Activated CD8-positive, alpha-beta T cell treated with anti-CD3 and anti-CD28 coated beads for 36 hours (primary cell): ENCODE measurements around the gene FILIP1L. TPM values are rescaled to one million over a fixed set of nuclear protein-coding genes. Genes with fewer than 3 reads are reported as not detected.

Experiments used
- ATAC-seq: fragments of 200-7000 bp; cut with Tn5 transposase; one replicate; pipeline ENCODE4 v1.10.0; 2021; ENCODE audit warnings: mild to moderate bottlenecking, moderate library complexity
- CTCF ChIA-PET: fragments of 350-600 bp; sonication (Branson Sonifier 250); formaldehyde crosslinking; loops from one replicate; lab custom pipeline; 2021; ENCODE audit warnings: antibody characterized with exemption; lab: Charles Lee
- POLR2A ChIA-PET: fragments of 350-600 bp; sonication (Branson Sonifier 250); formaldehyde crosslinking; loops from one replicate; lab custom pipeline; 2021; ENCODE audit warnings: antibody characterized with exemption; lab: Charles Lee
- DNase-seq: peaks from one replicate; pipeline ENCODE4 v3.0.0-alpha.2; 2020
- H3K27ac Mint-ChIP-seq: one replicate; pipeline ENCODE4 v1.8.0; 2021; ENCODE audit warnings: mild to moderate bottlenecking, mixed read lengths
- H3K27me3 Mint-ChIP-seq: one replicate; pipeline ENCODE4 v1.8.0; 2021; ENCODE audit warnings: mixed read lengths
- H3K36me3 Mint-ChIP-seq: one replicate; pipeline ENCODE4 v1.8.0; 2021; ENCODE audit warnings: low read depth, mixed read lengths
- H3K4me1 Mint-ChIP-seq: one replicate; pipeline ENCODE4 v1.8.0; 2021; ENCODE audit warnings: low read depth, mixed read lengths
- H3K4me3 Mint-ChIP-seq: one replicate; pipeline ENCODE4 v1.8.0; 2021; ENCODE audit warnings: mild to moderate bottlenecking, moderate library complexity, mixed read lengths
- H3K9me3 Mint-ChIP-seq: one replicate; pipeline ENCODE4 v1.8.0; 2021; ENCODE audit warnings: mixed read lengths
- CTCF ChIP-seq: fragments of 200-600 bp; IDR thresholded peaks from one replicate; pipeline ENCODE4 v1.8.0; 2022; ENCODE audit warnings: antibody characterized with exemption, mild to moderate bottlenecking
- intact Hi-C: fragments of 100-400 bp; cut with micrococcal nuclease; formaldehyde crosslinking; loops from one replicate; pipeline ENCODE4 v1.10.0; 2022
- total RNA-seq, 2 experiments: library from RNA; stranded (reverse); gene quantifications; one replicate each; pipeline ENCODE4 v1.2.3, GENCODE V29; 2021

FILIP1L gene
- total RNA-seq, 2 experiments from 2014 or later: 0.11 to 0.13 TPM

GRCh38 chr3:99859825-99860224 lies 254.5 kb downstream of the FILIP1L start:
- H3K4me1 Mint-ChIP-seq: peaks cover 2% of the 10 kb centered on the region
- intact Hi-C loops: no loop called here
- H3K4me3 Mint-ChIP-seq: no peak overlapping the region
- ATAC-seq: no peak
- TF ChIP-seq CTCF: no peak
- POLR2A ChIA-PET: no interaction called here
- peaks cover 14% of the 10 kb centered on the region for H3K36me3 Mint-ChIP-seq
- CTCF ChIA-PET: interaction anchor here (1.2 to 2.5 kb wide), 7 partner anchors 8 to 209 kb away, joined by 3 to 11 read pairs (median 4); no protein-coding TSS in a partner anchor
- H3K27ac Mint-ChIP-seq: no peak overlapping the region
- no peaks in the 10 kb centered on the region for H3K27me3 Mint-ChIP-seq
- no peak for DNase-seq
- H3K9me3 Mint-ChIP-seq: no peaks in the 10 kb centered on the region

GRCh38 chr3:99858469-99858868 lies 255.8 kb downstream of the FILIP1L start:
- peaks cover 14% of the 10 kb centered on the region for H3K36me3 Mint-ChIP-seq
- H3K4me1 Mint-ChIP-seq: peaks cover 4% of the 10 kb centered on the region
- no peak for TF ChIP-seq CTCF
- ChIA-PET POLR2A (no interaction called here), CTCF (interaction anchor here (1.2 to 2.5 kb wide), 3 partner anchors 9 to 396 kb away, joined by 3 to 11 read pairs (median 3); no protein-coding TSS in a partner anchor)
- H3K9me3 Mint-ChIP-seq: no peaks in the 10 kb centered on the region
- intact Hi-C loops: no loop called here
- ATAC-seq (no peak), DNase-seq (no peak)
- no peak overlapping the region for H3K27ac Mint-ChIP-seq
- H3K27me3 Mint-ChIP-seq: no peaks in the 10 kb centered on the region
- H3K4me3 Mint-ChIP-seq: no peak overlapping the region

DNA sequence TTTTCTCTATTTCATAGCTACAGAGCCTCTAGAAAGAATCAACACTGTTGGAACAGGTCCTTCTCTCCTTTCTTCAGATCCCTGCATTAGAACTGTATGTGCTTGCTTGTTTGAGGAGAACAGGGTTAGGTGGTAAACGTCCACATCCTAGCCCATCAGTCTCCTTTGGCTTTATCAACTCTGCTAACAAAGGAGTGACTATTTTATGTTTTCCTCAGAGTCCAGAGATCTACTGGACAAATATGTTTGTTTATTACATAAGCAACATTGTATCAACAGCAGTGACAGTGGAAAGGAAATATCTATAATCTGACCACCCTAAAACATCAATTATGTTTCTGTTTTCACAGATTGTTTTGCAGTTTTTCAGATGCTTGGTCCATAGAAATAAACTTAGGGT lies 257.0 kb downstream of the FILIP1L start:
- ATAC-seq: no peak
- H3K9me3 Mint-ChIP-seq: no peaks in the 10 kb centered on the region
- H3K4me1 Mint-ChIP-seq: peaks cover 4% of the 10 kb centered on the region
- CTCF ChIA-PET: interaction anchor here (0.7 kb wide), 1 partner anchor 38 kb away, joined by 4 read pairs; no protein-coding TSS in a partner anchor
- intact Hi-C loops: no loop called here
- POLR2A ChIA-PET: no interaction called here
- no peak for TF ChIP-seq CTCF
- DNase-seq: no peak
- no peaks in the 10 kb centered on the region for H3K27me3 Mint-ChIP-seq
- no peak overlapping the region for H3K27ac Mint-ChIP-seq
- peaks cover 8% of the 10 kb centered on the region for H3K36me3 Mint-ChIP-seq
- no peak overlapping the region for H3K4me3 Mint-ChIP-seq

DNA sequence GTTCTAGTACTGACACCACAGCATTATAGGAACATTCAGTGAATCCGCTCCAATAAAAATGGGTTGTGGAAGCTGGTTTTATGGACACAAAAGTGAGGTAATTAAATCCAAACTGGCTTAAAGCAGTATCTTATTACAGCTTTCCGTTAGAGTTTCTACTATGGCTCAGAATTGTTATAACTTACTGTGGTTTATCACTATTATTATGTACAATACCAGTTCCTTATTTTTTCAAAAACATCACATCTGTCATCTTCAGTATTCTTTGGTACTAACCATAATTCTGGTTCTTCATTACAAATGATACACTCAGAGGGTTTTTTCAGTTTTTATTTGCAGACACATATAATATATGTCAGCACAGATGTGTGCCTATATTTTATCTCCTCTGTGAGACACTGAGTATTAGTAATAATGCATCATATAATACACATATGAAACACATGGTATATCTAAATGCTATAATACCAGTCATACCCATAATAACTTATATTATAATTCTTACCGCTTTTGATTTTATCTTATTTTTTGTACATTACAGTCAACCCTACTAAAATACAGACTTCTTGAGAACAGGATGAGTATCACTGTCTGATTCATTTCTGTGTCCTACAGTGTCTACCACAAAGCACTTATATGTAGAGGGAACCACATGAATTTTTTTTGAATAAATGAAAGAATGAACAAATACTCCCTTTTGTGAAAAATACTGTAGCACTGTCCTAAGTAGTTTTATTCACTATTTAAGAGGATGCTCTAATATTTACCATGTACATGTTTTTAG lies 257.7 kb downstream of the FILIP1L start:
- TF ChIP-seq CTCF: no peak
- H3K27ac Mint-ChIP-seq: no peak overlapping the region
- ChIA-PET CTCF (interaction anchor here (0.5 to 0.7 kb wide), 2 partner anchors 25 to 38 kb away, joined by 3 to 4 read pairs; no protein-coding TSS in a partner anchor), POLR2A (no interaction called here)
- H3K4me3 Mint-ChIP-seq: no peak overlapping the region
- H3K4me1 Mint-ChIP-seq: peaks cover 4% of the 10 kb centered on the region
- ATAC-seq: peak; percentile 56
- H3K27me3 Mint-ChIP-seq: no peaks in the 10 kb centered on the region
- intact Hi-C loops: no loop called here
- no peaks in the 10 kb centered on the region for H3K9me3 Mint-ChIP-seq
- DNase-seq: no peak
- peaks cover 8% of the 10 kb centered on the region for H3K36me3 Mint-ChIP-seq

DNA sequence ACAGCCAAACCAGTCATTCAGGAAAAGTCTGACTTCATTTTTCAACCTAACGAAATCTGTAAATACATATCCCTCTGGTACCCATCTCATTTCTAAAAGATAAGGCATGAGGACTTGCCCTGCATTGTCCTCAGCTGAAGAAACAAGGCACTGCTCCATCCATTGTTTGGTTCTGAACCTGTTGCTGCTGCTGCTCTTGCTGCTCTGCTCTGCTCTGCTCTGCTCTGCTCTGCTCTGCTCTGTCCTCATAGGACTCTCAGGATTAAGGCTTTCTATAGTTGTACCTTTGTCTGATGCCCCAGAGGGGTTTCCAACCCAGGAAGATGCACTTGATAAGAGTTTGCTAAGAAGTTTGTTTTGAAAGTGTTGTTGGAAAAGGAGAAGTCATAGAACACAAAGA lies 258.4 kb downstream of the FILIP1L start:
- no peak for ATAC-seq

More for the DNA sequence above, 258.4 kb downstream of the FILIP1L start:
- Mint-ChIP-seq H3K4me3 (no peak overlapping the region), H3K9me3 (no peaks in the 10 kb centered on the region), H3K27me3 (no peaks in the 10 kb centered on the region), H3K27ac (no peak overlapping the region), H3K4me1 (peaks cover 4% of the 10 kb centered on the region), H3K36me3 (peaks cover 8% of the 10 kb centered on the region)
- ChIA-PET POLR2A (no interaction called here), CTCF (interaction anchor here (0.5 to 0.9 kb wide), 2 partner anchors 9 to 24 kb away, joined by 3 to 5 read pairs; no protein-coding TSS in a partner anchor)
- no peak for DNase-seq
- TF ChIP-seq CTCF: no peak
- intact Hi-C loops: no loop called here
